GM19193 (cell line): ENCODE data around the gene FLVCR2.

Experiments used
- POLR2A ChIP-seq: IDR thresholded peaks from 4 replicates; pipeline ENCODE4 v1.6.1; 2011; ENCODE audit not compliant: insufficient read depth, insufficient read length; ENCODE audit errors: extremely low read depth

Gene FLVCR2

GRCh38 chr14:75547552-75548250, 30.7 kb upstream of the FLVCR2 start:
- no peak for TF ChIP-seq POLR2A

- no peak for TF ChIP-seq POLR2A
Observed at GRCh38 chr14:75548544-75548943, 29.9 kb upstream of the FLVCR2 start.

GRCh38 chr14:75549169-75549568, 29.3 kb upstream of the FLVCR2 start:
- TF ChIP-seq POLR2A = no peak

DNA sequence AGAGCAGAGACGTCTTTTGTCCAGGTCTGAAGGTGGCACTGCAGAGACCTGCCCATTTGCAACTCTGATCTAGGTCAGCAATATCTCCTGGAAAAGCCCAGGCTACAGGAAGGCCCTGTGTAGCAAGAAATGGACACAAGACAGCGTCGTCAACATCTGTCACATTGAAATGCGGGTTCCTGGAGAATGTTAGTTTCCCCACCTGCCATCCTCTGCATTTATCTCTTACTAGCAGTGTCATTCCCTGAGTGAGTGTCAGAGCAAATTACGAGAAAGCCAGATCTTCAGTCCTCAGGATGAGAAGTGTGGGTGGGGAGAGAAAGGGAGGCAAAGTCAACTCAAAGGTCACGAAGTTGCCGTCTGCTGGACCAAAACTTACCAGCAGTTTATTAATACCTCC, 27.4 kb upstream of the FLVCR2 start:
- no peak for TF ChIP-seq POLR2A

DNA sequence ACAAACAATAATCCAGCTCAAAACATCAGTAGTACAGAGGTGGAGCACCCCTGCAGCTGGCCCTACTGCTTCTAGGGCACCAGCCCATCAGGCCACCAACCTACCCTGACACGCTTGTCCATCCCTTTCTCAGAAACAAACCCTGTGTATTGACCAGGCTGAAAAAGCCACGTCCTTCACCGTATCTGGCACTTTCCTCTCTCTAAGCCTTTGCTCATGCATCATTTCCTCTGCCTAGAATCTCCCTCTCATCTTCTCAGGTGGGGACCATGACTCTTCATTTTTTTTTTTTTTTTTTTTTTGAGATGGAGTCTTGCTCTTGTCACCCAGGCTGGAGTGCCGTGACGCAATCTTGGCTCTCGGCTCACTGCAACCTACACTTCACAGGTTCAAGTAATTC, 25.3 kb upstream of the FLVCR2 start:
- TF ChIP-seq POLR2A = no peak

- TF ChIP-seq POLR2A = no peak
Observed at GRCh38 chr14:75553761-75554364, 24.6 kb upstream of the FLVCR2 start.

GRCh38 chr14:75554482-75554881, 23.9 kb upstream of the FLVCR2 start:
- no peak for TF ChIP-seq POLR2A

DNA sequence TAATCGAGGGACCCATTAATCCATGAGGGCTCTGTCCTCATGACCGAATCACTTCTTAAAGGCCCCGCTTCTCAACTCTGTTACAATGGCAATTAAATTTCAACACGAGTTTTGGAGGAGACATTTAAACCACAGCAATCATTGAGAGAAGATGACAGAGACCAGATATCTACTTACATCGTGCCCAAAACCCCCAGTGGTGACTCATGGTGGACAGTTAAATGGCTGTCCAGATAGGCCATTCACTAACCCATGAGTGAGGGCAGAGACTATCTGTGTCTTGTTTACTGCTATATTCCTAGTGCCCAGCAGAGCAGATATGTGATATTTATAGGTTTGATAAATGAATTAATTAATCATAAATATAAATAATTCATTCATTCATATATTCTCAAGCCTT, 20.0 kb upstream of the FLVCR2 start:
- no peak for TF ChIP-seq POLR2A

GRCh38 chr14:75559045-75559444, 19.4 kb upstream of the FLVCR2 start:
- TF ChIP-seq POLR2A = no peak

- TF ChIP-seq POLR2A = no peak
Observed at GRCh38 chr14:75559451-75560222, 18.8 kb upstream of the FLVCR2 start.

DNA sequence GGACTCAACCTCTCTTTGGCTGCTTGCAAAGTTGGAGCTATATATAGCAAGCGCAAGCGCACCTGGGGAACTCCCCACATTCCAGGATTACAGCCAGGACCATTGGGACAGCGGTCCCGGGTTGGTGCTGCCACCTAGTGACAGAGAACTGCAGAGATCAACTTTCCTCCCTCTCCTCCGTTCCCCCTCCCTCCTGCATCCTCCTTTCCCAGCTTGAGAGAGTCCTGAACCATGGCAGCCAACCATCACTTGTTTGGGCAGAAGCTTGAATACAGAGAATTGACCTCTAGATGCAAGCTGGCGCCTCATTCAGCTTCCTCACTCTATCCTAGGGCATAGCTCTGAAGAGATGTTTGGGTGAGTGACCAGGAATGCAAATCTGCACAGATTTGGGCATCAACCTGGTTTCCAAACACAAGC, 17.4 kb upstream of the FLVCR2 start:
- no peak for TF ChIP-seq POLR2A

GRCh38 chr14:75562089-75562488, 16.3 kb upstream of the FLVCR2 start:
- TF ChIP-seq POLR2A = no peak

DNA sequence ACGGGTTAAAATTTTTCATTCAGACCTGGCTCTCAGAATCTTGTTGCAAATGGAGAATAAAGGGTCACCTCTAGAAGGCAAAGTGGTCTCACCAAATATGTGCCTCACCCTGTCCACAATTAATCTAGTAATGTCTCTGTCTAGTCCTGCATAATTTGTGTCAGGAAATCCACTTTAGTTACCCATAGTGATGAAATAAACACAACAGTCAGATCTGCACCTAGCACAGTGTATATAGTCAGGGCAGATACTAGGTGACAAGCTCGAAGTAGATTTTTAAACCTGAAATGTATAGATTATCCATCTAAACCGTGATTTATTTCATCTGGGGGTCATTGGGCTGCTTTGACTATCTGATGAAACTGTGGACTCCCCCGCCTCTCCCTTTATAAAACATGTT, 15.9 kb upstream of the FLVCR2 start:
- no peak for TF ChIP-seq POLR2A

DNA sequence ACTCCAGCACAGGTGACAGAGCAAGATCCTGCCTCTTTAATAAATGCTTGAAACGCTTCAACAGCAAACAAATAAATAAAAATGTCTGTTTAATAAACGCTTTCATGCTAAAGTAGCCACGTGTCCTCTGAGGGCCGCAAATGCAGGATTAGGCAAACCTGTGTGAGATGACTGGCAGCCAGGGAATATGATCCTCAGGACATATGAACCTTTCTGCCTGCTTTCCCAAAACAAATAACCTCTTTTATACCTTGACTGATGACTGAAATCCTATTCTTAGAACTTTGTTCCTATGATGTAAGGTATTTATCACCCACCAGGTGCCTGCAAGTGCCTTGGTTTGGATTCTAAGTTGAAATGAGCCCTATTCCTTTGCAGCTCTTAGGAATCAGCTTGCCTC, 14.5 kb upstream of the FLVCR2 start:
- no peak for TF ChIP-seq POLR2A

DNA sequence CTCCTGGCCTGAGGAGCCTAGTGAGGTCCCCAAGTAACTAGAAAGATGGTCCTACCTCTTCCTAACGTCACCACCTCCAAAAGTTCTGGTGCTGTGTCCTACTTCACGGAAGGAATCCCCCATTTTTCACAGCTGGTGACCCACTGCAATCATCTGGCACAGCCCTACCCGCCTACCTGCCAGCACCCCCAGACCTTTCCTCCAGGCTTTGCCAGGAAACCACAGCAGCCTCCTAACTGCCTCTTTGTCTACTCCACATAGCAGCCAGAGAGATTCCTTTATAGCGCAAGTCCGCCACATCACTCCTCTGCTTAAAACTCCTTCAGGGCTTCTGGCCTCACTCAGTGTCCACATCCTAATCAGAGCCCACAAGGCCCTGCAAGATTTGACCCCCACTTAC, 13.4 kb upstream of the FLVCR2 start:
- TF ChIP-seq POLR2A = no peak

- no peak for TF ChIP-seq POLR2A
Observed at GRCh38 chr14:75566321-75566720, 12.1 kb upstream of the FLVCR2 start.
